HuH-7.5 (cell line): ENCODE measurements around the gene IL17A.
"Not testable (repeated sequence)": the region's sequence is repeated elsewhere in the genome, so short reads cannot be mapped to it uniquely, and the experiment has no call there.

Experiments
- DNase-seq: peaks from one replicate; pipeline ENCODE4 v3.0.0; 2011; ENCODE audit warnings: low spot score

The IL17A gene

DNA sequence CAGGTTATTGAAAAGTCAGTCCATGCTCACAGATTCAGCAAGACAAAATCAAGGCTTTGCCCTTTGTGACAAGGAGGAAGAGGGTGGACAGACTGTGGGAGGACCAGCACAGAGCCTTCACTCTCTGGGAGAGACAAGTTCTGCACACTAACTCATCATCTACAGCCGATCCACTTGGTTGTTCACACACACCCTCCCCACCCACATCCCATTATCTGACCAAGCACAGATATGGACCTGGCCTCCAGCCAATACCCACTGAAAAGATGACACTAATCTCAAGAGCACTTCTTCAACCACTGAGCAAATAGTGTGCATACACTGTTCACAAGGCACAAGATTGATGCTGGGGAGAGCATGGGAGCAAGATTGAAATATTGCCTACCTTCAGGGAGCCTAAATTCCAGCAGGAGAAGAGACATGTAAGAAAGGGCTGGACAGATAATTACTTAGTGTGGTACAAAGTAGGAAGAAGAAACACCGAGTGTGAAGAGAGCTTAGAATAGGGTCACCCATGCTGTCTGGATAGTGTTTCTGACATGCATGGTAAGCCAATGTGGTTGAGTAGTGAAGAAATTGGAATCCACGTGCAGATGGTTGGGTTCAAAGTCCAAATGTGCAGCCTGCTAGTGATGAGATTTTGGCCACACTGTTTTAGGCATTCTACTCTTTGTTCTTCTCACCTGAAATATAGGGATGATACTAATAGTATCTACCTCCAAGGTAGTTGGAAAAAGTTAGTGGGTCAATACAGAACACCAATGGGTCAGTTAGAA is 21.7 kb upstream of the IL17A start:
- DNase-seq, result no peak

DNA sequence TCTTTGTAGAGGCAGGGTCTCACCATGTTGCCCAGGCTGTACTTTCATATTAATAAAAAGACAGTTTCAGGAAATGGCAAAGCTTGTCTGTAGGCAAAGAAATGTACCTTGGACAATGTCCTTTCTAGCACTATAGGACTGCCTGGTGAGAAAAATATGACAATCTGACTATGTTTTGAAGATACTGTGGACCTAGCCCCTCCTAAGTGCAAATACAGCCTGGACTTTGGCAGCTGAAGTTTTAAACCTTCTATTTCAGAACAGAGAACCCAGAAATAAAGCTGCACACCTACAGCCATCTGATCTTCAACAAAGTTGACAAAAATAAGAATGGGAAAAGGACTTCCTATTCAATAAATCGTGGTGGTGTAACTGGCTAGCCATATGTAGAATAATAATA is 18.9 kb upstream of the IL17A start:
- DNase-seq, result no peak

DNA sequence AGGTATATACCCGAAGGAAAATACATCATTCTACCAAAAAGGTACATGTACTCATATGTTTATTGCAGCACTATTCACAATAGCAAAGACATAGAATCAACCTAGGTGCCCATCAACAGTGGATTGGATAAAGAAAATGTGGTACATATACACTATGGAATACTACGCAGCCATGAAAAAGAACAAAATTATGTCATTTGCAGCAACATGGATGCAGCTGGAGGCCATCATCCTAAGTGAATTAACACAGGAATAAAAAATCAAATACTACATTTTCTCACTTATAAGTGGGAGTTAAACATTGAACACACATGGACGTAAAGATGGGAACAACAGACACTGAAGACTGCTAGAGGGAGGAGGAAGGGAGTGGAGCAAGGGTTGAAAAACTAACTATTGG is 17.8 kb upstream of the IL17A start:
- not testable (repeated sequence) for DNase-seq

DNA sequence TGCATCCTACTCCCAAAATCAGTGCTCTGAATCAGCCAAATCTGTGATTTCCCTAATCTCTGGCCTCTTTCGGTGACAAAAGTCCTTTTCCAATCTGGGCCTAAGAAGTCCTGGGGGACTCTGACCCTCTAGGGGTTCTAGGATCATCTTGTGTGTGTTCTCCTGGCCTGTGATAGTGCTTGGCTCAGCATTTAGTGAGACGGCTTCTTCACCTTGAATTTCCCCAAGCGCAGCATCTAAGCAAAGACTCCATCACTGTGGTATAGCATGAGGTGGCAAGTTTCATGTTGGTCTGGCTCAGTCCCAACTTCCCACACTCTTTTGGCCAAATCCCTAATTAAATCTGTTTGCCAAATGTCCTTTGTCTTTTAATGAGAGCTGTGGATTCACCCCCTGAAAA is 12.1 kb upstream of the IL17A start:
- DNase-seq, result no peak

DNA sequence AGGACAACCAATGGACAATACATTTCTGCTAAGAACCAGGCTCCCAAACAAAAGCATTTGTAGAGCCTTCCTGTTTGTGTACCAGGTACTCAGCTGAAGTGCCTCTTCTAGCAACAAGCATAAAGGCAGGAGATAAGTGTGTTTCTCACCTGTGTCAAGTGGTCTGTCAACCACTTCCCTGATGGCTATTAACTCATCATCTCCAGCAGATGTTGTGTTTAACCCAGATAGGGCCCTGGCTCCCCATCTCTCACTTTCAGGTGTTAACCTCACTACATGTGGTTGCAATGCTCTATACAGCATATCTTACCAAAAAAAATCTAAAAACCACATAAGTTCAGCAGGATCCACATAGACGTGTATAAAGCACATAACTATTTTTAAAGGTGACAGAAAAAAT is 9.6 kb upstream of the IL17A start:
- no peak for DNase-seq

DNA sequence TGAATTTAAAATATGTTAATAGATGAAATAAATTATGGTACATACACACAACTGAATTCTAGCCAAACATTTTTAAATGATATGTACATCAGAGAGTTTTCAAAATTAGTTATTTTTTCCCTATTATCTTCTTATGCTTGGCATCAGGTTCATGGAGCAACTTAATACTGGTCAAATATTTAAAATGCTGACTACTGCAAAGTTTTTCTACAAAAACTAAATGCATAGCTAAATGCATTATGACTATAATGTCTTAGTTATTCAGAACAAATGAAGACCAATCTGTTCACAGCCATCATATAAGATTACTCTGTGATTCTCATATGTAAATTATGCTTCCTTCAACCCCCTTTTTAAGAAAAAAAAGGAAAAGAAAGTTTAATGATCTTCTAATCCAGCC is 8.2 kb upstream of the IL17A start:
- DNase-seq, result no peak

DNA sequence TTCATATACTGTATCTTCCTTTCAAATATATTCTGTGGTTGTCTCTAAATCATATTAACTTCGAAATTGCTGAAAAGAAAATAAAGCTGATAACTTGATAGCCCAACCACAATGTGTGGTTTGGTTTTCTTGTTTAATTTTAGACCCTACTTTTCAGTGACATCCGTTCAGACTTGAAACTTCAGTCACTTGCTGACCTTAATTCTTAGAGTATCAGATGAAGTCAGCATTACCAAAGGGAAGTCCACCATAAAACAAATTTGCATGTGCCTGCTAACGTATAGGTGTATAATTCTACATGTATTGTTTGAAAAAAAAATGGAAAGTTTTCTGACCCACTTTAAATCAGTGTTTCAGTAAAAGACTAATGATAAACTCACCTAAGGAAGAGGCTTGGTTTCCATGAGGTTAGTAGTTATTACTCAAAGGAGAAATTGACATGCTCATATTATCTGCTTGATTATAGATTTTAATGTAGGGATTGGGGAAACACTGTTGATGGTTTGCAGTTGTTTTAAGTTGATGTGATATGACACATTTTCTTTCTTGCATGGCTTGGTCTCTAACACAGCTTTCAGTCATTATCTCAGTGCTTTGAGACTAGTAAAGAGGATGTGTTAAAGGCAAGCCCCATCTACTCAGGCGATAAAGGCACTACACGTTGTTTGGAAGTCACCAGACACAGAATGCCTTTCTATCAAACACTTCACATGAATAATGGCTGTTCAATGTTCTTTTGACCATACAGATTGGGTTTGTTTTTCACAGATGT is 5.2 kb upstream of the IL17A start:
- DNase-seq, result no peak

DNA sequence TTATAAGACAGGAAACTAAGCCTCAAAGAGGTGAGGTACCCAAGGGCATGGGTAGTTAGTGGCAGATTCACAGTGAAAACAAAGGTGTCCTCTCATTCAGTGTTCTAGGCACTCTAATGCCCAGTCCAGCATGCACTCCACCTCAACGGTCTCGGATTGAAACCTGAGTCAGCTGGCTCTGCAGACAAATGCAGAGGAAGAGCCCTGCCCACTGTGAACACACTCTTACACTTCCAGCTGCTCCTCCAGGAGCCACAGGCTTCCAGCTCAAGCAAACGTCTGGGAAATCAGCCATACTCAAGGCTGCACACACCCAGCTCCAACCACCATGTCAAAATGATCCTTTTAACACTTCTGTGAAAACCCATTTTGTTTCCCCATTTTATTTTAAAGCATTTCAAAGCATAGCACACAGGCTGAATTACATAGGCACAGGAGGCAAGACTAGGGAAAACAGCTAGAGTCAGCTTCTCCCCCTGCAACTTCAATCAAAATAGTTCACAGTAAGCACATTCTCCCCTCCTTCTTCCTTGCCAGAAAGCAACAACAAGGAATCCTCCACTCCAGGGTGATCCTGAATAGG is 3.0 kb upstream of the IL17A start:
- DNase-seq, result no peak

DNA sequence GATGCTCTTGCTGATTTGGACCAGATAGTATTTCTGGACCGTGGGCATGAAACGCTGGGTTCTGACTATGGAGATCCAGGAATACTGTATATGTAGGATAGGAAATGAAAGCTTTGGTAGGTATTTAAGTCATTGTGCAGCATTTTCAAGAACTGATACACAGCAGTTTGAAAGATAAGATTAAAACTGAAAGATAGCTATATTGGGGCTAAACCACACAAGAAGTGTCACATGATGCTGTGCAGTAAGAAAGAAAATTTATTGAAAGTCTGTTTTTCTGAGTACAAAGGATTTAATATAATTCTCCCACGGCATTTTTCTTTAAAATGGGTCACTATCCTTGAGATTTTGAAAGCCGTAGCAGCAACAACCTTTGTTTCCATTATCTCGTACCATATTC is 305 bp downstream of the IL17A start:
- no peak for DNase-seq

DNA sequence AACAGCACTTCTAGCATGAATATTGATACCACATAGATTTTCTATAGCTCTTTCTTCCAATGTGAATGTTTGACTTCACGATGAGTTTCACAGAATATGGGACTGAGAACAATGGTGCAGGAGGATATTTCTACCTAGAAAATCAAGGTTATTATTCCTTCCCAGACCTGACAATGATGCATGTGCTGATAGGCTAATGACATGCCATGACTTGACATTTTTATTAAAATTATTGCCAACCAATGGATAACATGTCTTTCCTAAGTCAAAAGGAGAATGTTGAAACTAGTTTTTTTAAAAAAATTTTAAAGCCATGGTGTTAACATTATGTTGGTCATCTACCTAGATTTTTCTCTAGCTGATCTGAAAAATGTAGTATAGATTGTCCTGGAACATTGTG is 923 bp downstream of the IL17A start:
- no peak for DNase-seq

DNA sequence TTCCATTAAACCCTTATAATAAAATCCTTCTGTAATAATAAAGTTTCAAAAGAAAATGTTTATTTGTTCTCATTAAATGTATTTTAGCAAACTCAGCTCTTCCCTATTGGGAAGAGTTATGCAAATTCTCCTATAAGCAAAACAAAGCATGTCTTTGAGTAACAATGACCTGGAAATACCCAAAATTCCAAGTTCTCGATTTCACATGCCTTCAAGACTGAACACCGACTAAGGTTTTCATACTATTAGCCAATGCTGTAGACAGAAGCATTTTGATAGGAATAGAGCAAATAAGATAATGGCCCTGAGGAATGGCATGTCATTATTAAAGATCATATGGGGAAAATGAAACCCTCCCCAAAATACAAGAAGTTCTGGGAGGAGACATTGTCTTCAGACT is 3.8 kb downstream of the IL17A start:
- no peak for DNase-seq

DNA sequence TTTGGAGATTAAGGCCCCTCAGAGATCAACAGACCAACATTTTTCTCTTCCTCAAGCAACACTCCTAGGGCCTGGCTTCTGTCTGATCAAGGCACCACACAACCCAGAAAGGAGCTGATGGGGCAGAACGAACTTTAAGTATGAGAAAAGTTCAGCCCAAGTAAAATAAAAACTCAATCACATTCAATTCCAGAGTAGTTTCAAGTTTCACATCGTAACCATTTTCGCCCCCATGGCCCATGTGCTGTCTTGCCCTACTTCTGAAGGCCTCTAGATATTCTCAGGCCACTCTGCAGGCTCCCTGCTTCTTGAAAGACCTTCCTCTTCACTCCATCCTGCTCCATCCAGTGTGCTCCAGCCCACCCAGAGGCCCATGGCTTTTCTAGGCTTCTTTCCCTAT is 4.2 kb downstream of the IL17A start:
- no peak for DNase-seq

DNA sequence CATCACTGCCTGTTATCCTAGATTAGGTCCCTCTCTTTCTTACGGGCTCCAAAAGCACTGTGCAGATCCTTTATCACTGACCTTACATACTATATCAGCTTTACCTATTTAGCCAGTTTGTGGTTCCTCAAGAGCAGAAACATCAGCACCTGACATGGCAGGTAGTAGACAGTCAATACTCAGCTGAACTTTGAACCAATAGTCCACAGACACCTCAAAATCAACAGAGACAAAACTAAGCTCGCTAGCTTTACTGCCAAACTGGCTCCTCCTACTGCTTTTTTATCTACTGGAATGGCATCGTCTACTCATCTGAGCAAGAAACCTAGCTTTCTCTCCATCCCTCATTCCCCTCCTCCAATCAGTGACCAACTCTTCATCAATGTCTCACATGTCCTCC is 5.6 kb downstream of the IL17A start:
- DNase-seq, result no peak

DNA sequence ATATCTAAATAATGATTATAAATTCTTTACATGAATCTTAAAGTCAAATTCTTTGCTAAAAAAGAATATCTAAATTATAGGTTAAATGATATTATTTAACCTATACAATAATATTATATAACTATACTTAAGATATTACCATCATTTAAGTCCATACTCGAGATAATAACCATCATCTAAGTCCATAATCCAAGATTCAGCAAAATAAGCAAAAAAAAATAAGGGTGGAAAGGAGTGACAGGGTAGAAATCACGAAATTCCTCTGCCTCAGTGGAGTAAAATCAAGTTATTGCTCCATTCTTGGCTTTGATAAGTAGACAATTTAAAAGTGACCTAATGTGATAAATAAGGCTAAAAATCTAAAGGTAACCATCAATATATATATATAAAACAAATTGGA is 9.7 kb downstream of the IL17A start:
- no peak for DNase-seq

DNA sequence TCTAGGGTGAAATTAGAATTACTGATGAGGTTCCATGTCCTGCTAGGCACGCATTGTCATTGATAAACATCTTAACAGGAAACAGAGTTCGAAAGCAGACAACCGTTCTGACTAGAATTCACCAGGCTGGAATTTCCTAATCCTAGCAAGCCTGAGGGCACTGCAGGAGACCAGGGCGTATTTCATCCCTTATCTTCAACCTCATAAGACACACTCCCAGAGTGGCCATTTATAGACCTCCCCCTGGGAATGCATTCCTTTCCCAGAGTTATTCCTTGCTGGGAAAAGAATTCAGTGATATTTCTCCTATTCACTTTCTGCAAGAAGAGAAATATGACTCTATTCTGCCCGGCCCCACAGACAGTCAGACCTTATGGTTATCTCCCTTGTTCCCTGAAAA is 13.9 kb downstream of the IL17A start:
- DNase-seq, result not testable (repeated sequence)

DNA sequence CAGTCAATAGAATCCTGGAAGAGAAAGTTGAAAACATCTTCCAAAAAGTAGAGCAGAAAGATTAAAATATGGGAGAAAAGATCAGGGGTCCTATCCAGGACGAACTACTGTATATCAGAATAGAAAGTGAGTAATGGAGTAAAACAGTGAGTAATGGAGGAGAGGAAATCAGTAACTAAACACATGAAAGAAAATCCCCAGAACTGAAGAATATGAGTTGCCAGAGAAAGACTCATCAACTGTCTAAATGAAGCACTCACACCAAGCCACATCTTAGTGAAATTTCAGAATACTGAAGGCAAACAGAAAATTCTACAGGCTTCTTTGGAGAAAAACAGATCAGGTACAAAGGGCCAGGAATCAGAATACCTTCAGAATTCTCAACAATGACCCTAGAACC is 14.9 kb downstream of the IL17A start:
- DNase-seq, result no peak

DNA sequence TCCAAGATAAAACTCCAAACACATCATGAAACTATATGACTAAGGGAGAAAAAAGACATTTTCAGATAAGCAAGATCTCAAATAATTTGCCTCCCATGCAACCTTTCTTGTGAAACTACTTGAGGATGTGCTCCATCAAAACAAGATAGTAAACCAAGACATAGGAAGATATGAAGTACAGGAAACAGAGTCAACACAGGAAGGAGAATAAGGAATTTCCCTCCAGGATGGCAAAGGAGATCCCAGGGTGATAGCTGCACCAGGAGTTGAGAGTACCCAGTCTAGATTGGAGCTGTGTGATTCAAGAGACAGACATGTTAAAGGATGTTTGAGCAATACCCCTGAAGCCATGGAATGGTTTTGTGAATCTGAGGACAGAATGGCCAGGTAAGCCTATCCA is 15.3 kb downstream of the IL17A start:
- DNase-seq, result no peak

DNA sequence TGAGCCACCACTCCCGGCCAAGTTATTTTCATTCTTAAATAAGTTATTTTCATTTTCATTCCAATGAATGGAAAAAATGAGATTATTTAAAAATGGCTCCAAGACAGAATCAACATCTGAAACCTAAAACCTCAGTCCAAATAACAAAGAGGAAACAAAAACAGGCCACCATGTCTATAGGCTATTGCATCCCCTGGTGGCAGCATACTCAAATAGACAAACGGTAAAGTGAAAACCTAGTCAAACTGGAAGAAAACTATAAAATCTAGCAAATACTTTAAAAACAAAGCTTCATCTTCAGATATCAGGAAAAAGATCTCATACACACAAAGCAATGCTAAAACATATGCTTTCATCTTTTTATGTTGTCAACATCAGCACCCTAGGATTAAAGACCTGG is 20.9 kb downstream of the IL17A start:
- no peak for DNase-seq

DNA sequence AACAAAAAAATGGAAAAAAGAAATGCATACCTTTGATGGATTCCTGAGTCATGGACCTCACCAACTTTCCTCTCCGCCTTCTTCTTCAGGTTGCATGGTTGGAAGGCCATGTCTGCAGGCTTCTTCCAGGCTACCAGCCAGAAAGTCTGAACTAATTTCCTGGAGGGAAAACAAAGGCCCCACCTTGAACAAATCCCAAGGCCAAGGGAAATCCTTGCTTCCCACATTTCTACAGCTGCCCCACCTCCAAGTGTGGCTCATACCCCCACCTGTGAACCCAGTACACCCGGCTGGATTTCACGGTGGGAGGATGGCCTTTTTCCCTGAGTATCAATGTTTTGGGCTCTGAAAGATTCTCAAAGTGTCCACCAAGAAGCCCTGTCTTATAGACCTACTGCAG is 22.4 kb downstream of the IL17A start:
- DNase-seq, result no peak

DNA sequence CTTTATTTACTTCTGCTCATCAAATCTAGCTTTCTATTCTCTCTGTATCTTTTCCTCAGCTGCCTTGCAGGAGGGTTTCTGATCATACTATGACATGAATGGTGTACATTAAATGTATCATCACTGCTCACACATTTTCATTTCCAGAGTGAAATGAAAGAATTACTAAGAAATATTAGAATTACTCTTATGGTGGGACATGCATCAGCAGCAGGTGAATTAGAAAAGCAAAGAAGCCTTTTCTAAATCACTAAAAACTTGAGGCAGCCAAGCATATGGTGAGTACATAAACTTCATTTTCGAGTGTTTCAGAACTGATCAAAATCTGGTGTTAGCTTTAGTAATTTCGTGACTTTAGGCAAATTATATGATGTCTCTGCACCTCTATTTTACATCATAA is 23.6 kb downstream of the IL17A start:
- no peak for DNase-seq

DNA sequence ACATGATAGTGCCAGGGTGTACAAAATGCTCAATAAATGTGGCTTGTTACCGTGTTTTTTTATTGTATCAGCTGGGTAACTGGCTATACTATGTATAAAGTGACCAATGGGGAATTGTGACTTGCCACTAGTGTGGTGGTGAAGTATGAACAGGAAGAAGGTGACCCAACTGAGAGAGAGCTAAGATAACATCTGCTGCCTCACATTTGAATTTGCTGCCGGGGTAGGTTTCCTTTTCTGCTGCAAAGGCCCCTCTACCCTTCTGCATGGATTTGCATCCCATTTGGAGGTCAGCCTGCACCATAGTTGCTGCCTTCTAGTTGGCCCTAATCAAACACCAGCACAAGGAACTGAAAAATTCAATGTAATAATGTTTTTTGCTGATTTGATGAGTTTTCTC is 24.1 kb downstream of the IL17A start:
- no peak for DNase-seq

DNA sequence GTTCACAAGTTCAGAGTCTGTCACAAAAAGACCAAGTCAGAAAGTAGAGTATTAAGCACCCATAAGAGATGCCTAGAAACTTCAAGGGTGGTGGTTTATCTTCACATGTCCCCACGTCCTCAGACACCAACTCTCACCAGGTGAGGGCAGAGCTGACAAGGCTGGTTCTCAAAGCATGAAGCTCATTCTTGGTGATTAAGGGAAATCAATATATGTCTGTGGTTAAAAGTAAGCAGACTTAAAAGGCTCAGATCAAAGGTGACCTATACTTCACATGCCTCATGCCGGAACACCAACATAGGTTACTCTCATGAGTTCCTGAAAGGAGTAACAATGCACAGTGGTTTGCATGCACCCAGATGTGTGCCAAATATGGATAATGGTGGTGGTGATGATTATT is 27.0 kb downstream of the IL17A start:
- DNase-seq, result no peak

DNA sequence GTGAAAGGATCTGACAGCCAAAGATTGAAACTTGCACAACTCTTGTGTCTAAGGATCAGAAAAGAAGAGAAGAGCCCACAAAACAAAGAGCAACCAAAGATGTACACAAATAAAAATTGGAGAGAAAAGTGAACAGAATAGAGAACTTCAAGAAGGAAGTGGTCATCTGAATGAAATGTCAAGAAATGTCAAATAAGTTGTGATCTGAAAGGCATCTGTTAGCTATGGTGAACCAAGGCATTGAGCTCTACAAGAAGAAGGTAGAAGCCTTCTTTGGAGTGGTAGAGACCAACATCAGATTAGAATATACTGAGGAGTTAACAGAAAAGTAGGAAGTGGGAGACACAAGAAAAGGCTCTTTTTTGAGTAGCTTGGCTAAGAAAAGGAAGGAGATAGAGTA is 29.6 kb downstream of the IL17A start:
- no peak for DNase-seq
